K562 (cell line): ENCODE measurements around the gene PPP3CB. TPM values are rescaled to one million over a fixed set of nuclear protein-coding genes. Genes with fewer than 3 reads are reported as not detected.

Experiments
- ATAC-seq: fragments of 200-7000 bp; cut with Tn5 transposase; 3 replicates; pipeline ENCODE4 v1.9.1; 2020; ENCODE audit warnings: moderate library complexity
- BruUV-seq: library from RNA; stranded (reverse); fragments of 400-500 nt; replicated peaks from 2 replicates; lab custom pipeline; 2021; lab: Mats Ljungman, UMichigan
- CTCF ChIA-PET: fragments of 300-600 bp; formaldehyde crosslinking; extraction: SDS; loops from one replicate; lab custom pipeline; 2021; ENCODE audit warnings: low intra/inter-chr PET ratio; lab: Yijun Ruan, JAX
- POLR2A ChIA-PET: fragments of 300-600, 350-650 bp; sonication (Branson Sonifier 250); formaldehyde crosslinking; extraction: SDS; loops from one replicate; lab custom pipeline; 2021; ENCODE audit warnings: antibody characterized with exemption, inconsistent platforms; lab: Yijun Ruan, JAX
- DNase-seq, 4 experiments: peaks; one replicate each; pipeline versions ENCODE4 v3.0.0 to v3.0.0-alpha.2; 2011 to 2018; ENCODE audit warnings: low spot score in 3 of 4, mixed read lengths in 3 of 4; ENCODE audit errors: extremely low read depth in 1 of 4
- FAIRE-seq: peaks from 2 replicates; lab custom pipeline; 2011; peaks lifted over from hg19 to GRCh38; lab: Jason Lieb, UNC
- H2AFZ ChIP-seq: 2 replicates; pipeline ENCODE4 v1.6.0; 2011; ENCODE audit warnings: low read depth, low read length, control low read depth, inconsistent platforms
- H3K27ac ChIP-seq: fragments of 200-600 bp; 3 replicates; pipeline ENCODE4 v1.8.0; 2011; ENCODE audit warnings: low read depth, mild to moderate bottlenecking, control low read depth, inconsistent platforms, low read length, moderate library complexity, mixed read lengths; ENCODE audit errors: extremely low read depth
- H3K27me3 ChIP-seq, 2 experiments: fragments of 300-600 bp in 1 of 2; 2 replicates in 1 of 2; 3 replicates in 1 of 2; pipeline versions ENCODE4 v1.6.0 to v1.8.0; 2011; ENCODE audit warnings: inconsistent platforms in 2 of 2, low read length in 2 of 2, mild to moderate bottlenecking in 1 of 2, mixed read lengths in 1 of 2, moderate library complexity in 1 of 2; ENCODE audit not compliant: control insufficient read depth in 2 of 2, insufficient read depth in 2 of 2
- H3K36me3 ChIP-seq: fragments of 300-600 bp; 3 replicates; pipeline ENCODE4 v1.8.0; 2011; ENCODE audit warnings: mild to moderate bottlenecking, low read length, inconsistent platforms; ENCODE audit not compliant: control insufficient read depth, insufficient read depth
- H3K4me1 ChIP-seq, 2 experiments: fragments of 200-600 bp in 1 of 2; replicated peaks in 1 of 2; 2 replicates in 1 of 2; 3 replicates in 1 of 2; pipeline versions ENCODE4 v1.5.1 to v1.8.0; 2011; ENCODE audit warnings: inconsistent platforms in 2 of 2, low read length in 2 of 2, mild to moderate bottlenecking in 1 of 2, mixed read lengths in 1 of 2, moderate library complexity in 1 of 2; ENCODE audit not compliant: control insufficient read depth in 2 of 2, insufficient read depth in 2 of 2
- H3K4me2 ChIP-seq: 2 replicates; pipeline ENCODE4 v1.6.1; 2011; ENCODE audit warnings: low read length, control low read depth, inconsistent platforms, mixed read lengths; ENCODE audit not compliant: insufficient read depth
- H3K4me3 ChIP-seq: fragments of 200-600 bp; sonication (generic), shearing (Covaris generic); 2 replicates; pipeline ENCODE4 v1.5.1; 2016; ENCODE audit warnings: control low read depth, inconsistent platforms
- H3K79me2 ChIP-seq: fragments of 200-600 bp; 3 replicates; pipeline ENCODE4 v1.8.0; 2011; ENCODE audit warnings: low read length, inconsistent platforms; ENCODE audit not compliant: control insufficient read depth, insufficient read depth
- H3K9ac ChIP-seq, 2 experiments: 2 replicates each; pipeline versions ENCODE4 v1.6.0 to v1.6.1; 2011; ENCODE audit warnings: low read depth in 2 of 2, low read length in 2 of 2, control low read depth in 1 of 2, inconsistent platforms in 1 of 2, mild to moderate bottlenecking in 1 of 2, mixed read lengths in 1 of 2; ENCODE audit not compliant: insufficient read depth in 1 of 2
- H3K9me1 ChIP-seq: one replicate; pipeline ENCODE4 v1.6.0; 2011; ENCODE audit warnings: inconsistent platforms, mild to moderate bottlenecking, low read length, moderate library complexity; ENCODE audit not compliant: control insufficient read depth, insufficient read depth
- H3K9me3 ChIP-seq: replicated peaks from 2 replicates; pipeline ENCODE4 v1.5.1; 2011; ENCODE audit warnings: low read depth, low read length, inconsistent platforms; ENCODE audit not compliant: control insufficient read depth, insufficient read depth
- H4K20me1 ChIP-seq: replicated peaks from 2 replicates; pipeline ENCODE4 v1.6.1; 2011; ENCODE audit warnings: low read length, inconsistent platforms, mixed read lengths; ENCODE audit not compliant: control insufficient read depth, insufficient read depth
- ARID3A ChIP-seq: IDR thresholded peaks from 2 replicates; pipeline ENCODE4 v1.6.1; 2012; ENCODE audit warnings: low read depth, low read length, improper control_type of control experiment, borderline replicate concordance
- BCOR ChIP-seq: fragments of 450-650 bp; IDR thresholded peaks from 2 replicates; pipeline ENCODE4 v1.6.1; 2016
- FOXP4 ChIP-seq: sonication (generic); formaldehyde crosslinking; IDR thresholded peaks from 2 replicates; pipeline ENCODE4 v1.8.0; 2022; ENCODE audit warnings: mild to moderate bottlenecking, missing genetic modification reagents, borderline replicate concordance
- IRF1 ChIP-seq: sonication (generic); formaldehyde crosslinking; IDR thresholded peaks from 2 replicates; pipeline ENCODE4 v1.8.0; 2022; ENCODE audit warnings: missing genetic modification reagents, mild to moderate bottlenecking, borderline replicate concordance
- MNT ChIP-seq, 2 experiments: fragments of 450-650 bp; conservative IDR thresholded peaks; 2 replicates each; pipeline ENCODE4 v1.6.1; 2017; ENCODE audit warnings: mild to moderate bottlenecking in 2 of 2, moderate library complexity in 2 of 2
- STAT5B ChIP-seq: fragments of 250-450 bp; sonication (Bioruptor Pico); IDR thresholded peaks from 2 replicates; pipeline ENCODE4 v1.8.0; 2021; ENCODE audit warnings: mild to moderate bottlenecking, inconsistent platforms
- ZBED1 ChIP-seq: IDR thresholded peaks from 2 replicates; pipeline ENCODE4 v1.6.1; 2014
- ZBTB1 ChIP-seq: sonication (generic); formaldehyde crosslinking; IDR thresholded peaks from 2 replicates; pipeline ENCODE4 v1.8.1; 2023; ENCODE audit warnings: missing genetic modification reagents, low read depth, mild to moderate bottlenecking, borderline replicate concordance
- ZBTB12 ChIP-seq: fragments of 250-450 bp; sonication (Bioruptor Pico); IDR thresholded peaks from 2 replicates; pipeline ENCODE4 v1.4.0; 2020
- WGBS: fragments of 100-300 bp; shearing (Covaris generic); methylation state at CpG from one replicate; pipeline ENCODE4 v1.1.6; 2016; ENCODE audit warnings: low coverage, mixed read lengths; ENCODE audit not compliant: insufficient coverage; ENCODE audit errors: missing lambda C conversion rate; 5-methylcytosine and 5-hydroxymethylcytosine counted together
- in situ Hi-C: fragments of 300-500 bp; cut with MboI; formaldehyde crosslinking; loops from 4 replicates; pipeline ENCODE4 v1.15.0; 2018; ENCODE audit warnings: inconsistent platforms, mixed read lengths
- intact Hi-C: fragments of 100-400 bp; cut with micrococcal nuclease; formaldehyde crosslinking; loops from 2 replicates; pipeline ENCODE4 v1.14.2; 2022
- polyA plus RNA-seq, 8 experiments: library from polyadenylated mRNA; depleted of rRNA in 4 of 8; stranded (reverse) in 5 of 8; unstranded in 3 of 8; fragments of >200 nt; fragmentation: Nextera tagmentation in 2 of 8; fragmentation: Illumina TruSeq in 1 of 8; extraction: Ambion mirVana in 2 of 8; extraction: Trizol in 1 of 8; gene quantifications; 2 replicates each; pipeline versions ENCODE4 v1.2.1 to v1.2.3, GENCODE V29; 2011 to 2014; ENCODE audit warnings: inconsistent platforms in 1 of 8, missing spikeins in 1 of 8
- total RNA-seq, 7 experiments: library from RNA; depleted of rRNA in 6 of 7; stranded (reverse); fragments of >200 nt in 6 of 7; fragmentation: Illumina TruSeq in 2 of 7; extraction: Trizol in 2 of 7; gene quantifications; 2 replicates each; pipeline versions ENCODE4 v1.2.1 to v1.2.3, GENCODE V29; 2011 to 2021; ENCODE audit warnings: low replicate concordance in 1 of 7

Gene PPP3CB
- total and polyA plus RNA-seq, 9 of the 15 experiments (the other 6 are each of a cell fraction or from before 2014, with no cell fraction given): 9.6 to 27.6 (median 17.8) TPM

GRCh38 chr10:73522263-73522662, 26.4 kb upstream of the PPP3CB start:
- no TSS peak for BruUV-seq
- no peak overlapping the region for H3K27ac ChIP-seq
- H3K9me3 ChIP-seq: no peaks in the 10 kb centered on the region
- H3K36me3 ChIP-seq: peaks cover 7% of the 10 kb centered on the region; the same call in 2 of the 3 replicates
- TF ChIP-seq ZBED1 (no peak), IRF1 (CRISPR knock-in tag) (no peak), FOXP4 (CRISPR knock-in tag) (no peak), STAT5B (no peak), ARID3A (no peak), ZBTB1 (CRISPR knock-in tag) (no peak), MNT (conservative IDR thresholded peaks at IDR 0.05) (no peak), ZBTB12 (no peak), BCOR (no peak)
- TF ChIP-seq, all 486 proteins: peak for 0
- Histone ChIP-seq H3K9ac (no peak overlapping the region), H3K27me3 (no peaks in the 10 kb centered on the region), H3K4me1 (peaks cover 4 to 9% of the 10 kb centered on the region in 2 experiments), H3K79me2 (no peaks in the 10 kb centered on the region), H3K4me3 (no peak overlapping the region), H4K20me1 (no peaks in the 10 kb centered on the region), H3K4me2 (no peak overlapping the region), H3K9me1 (no peaks in the 10 kb centered on the region), H2AFZ (no peak overlapping the region)
- in situ Hi-C loops: no loop called here
- DNase-seq (no peak), FAIRE-seq (no peak), ATAC-seq (no peak)
- WGBS: 71% methylated on average over 1 of the region's 1 CpG
- POLR2A ChIA-PET: interaction anchor here (1.2 to 1.3 kb wide), 2 partner anchors 8 to 27 kb away, joined by 3 to 4 read pairs; no protein-coding TSS in a partner anchor
- intact Hi-C loops: no loop called here
- CTCF ChIA-PET: no interaction called here
